K562 (cell line): ENCODE data around the gene GALNT5. TPM values are rescaled to one million over a fixed set of nuclear protein-coding genes. Genes with fewer than 3 reads are reported as not detected.
A peak's percentile ranks its signal among the peaks of the same experiment; 100 is the strongest.

Experiments used
- E2F3 ChIP-seq: fragments of 250-450 bp; sonication (Bioruptor Pico); IDR thresholded peaks from 2 replicates; pipeline ENCODE4 v1.4.0; 2020; ENCODE audit warnings: mild to moderate bottlenecking
- HNRNPLL ChIP-seq: fragments of 200-400 bp; formaldehyde crosslinking; IDR thresholded peaks from 2 replicates; pipeline ENCODE4 v1.6.1; 2017; ENCODE audit warnings: low read length, low read depth, mild to moderate bottlenecking; ENCODE audit not compliant: poor library complexity, severe bottlenecking
- JUN ChIP-seq, 2 experiments: sonication (generic) in 1 of 2; formaldehyde crosslinking in 1 of 2; IDR thresholded peaks; 2 replicates each; pipeline versions ENCODE4 v1.6.1 to v1.8.0; 2012 to 2022; ENCODE audit warnings: borderline replicate concordance in 2 of 2, mild to moderate bottlenecking in 2 of 2, improper control_type of control experiment in 1 of 2, low read depth in 1 of 2, low read length in 1 of 2, missing genetic modification reagents in 1 of 2
- MTA2 ChIP-seq: fragments of 450-650 bp; IDR thresholded peaks from 2 replicates; pipeline ENCODE4 v1.6.1; 2016; ENCODE audit warnings: low read depth
- MYBL2 ChIP-seq, 2 experiments: fragments of 450-650 bp in 1 of 2; sonication (generic) in 1 of 2; formaldehyde crosslinking in 1 of 2; IDR thresholded peaks; 2 replicates each; pipeline versions ENCODE4 v1.6.1 to v1.8.1; 2017 to 2022; ENCODE audit warnings: borderline replicate concordance in 1 of 2, inconsistent platforms in 1 of 2, low read depth in 1 of 2, mild to moderate bottlenecking in 1 of 2, missing genetic modification reagents in 1 of 2, moderate library complexity in 1 of 2
- PTRF ChIP-seq: fragments of 450-650 bp; IDR thresholded peaks from 2 replicates; pipeline ENCODE4 v1.6.1; 2016; ENCODE audit warnings: mild to moderate bottlenecking, missing genetic modification characterization, missing compliant biosample characterization
- STAT5A ChIP-seq: IDR thresholded peaks from 2 replicates; pipeline ENCODE4 v1.6.1; 2012; ENCODE audit warnings: low read length, inconsistent platforms, borderline replicate concordance
- ZFP30 ChIP-seq: fragments of 250-450 bp; sonication (Bioruptor Pico); IDR thresholded peaks from 2 replicates; pipeline ENCODE4 v1.8.0; 2022; ENCODE audit warnings: moderate library complexity, mild to moderate bottlenecking, inconsistent platforms, borderline replicate concordance
- ZNF133 ChIP-seq: fragments of 250-450 bp; sonication (Bioruptor Pico); IDR thresholded peaks from 2 replicates; pipeline ENCODE4 v1.4.0; 2020; ENCODE audit warnings: mild to moderate bottlenecking
- ZNF263 ChIP-seq: sonication (generic); formaldehyde crosslinking; IDR thresholded peaks from 2 replicates; pipeline ENCODE4 v1.8.0; 2022; ENCODE audit warnings: mild to moderate bottlenecking, missing genetic modification reagents, borderline replicate concordance
- polyA plus RNA-seq, 8 experiments: library from polyadenylated mRNA; depleted of rRNA in 4 of 8; stranded (reverse) in 5 of 8; unstranded in 3 of 8; fragments of >200 nt; fragmentation: Nextera tagmentation in 2 of 8; fragmentation: Illumina TruSeq in 1 of 8; extraction: Ambion mirVana in 2 of 8; extraction: Trizol in 1 of 8; gene quantifications; 2 replicates each; pipeline versions ENCODE4 v1.2.1 to v1.2.3, GENCODE V29; 2011 to 2014; ENCODE audit warnings: inconsistent platforms in 1 of 8, missing spikeins in 1 of 8
- total RNA-seq, 7 experiments: library from RNA; depleted of rRNA in 6 of 7; stranded (reverse); fragments of >200 nt in 6 of 7; fragmentation: Illumina TruSeq in 2 of 7; extraction: Trizol in 2 of 7; gene quantifications; 2 replicates each; pipeline versions ENCODE4 v1.2.1 to v1.2.3, GENCODE V29; 2011 to 2021; ENCODE audit warnings: low replicate concordance in 1 of 7
- TF ChIP-seq, protein P1 (sequence below): fragments of 250-450 bp; sonication (Bioruptor Pico); IDR thresholded peaks from 2 replicates; pipeline ENCODE4 v1.5.0; 2021; ENCODE audit warnings: mild to moderate bottlenecking, moderate library complexity
- TF ChIP-seq, protein P2 (sequence below): fragments of 450-650 bp; formaldehyde crosslinking; IDR thresholded peaks from 2 replicates; pipeline ENCODE4 v1.4.0; 2020; ENCODE audit warnings: mild to moderate bottlenecking, moderate library complexity
- TF ChIP-seq, protein P3 (sequence below): fragments of 450-650 bp; conservative IDR thresholded peaks from 2 replicates; pipeline ENCODE4 v1.6.1; 2016; ENCODE audit warnings: missing genetic modification characterization, low read depth, mild to moderate bottlenecking, control low read depth, missing compliant biosample characterization
- TF ChIP-seq, protein P4 (sequence below): sonication (generic); formaldehyde crosslinking; IDR thresholded peaks from 2 replicates; pipeline ENCODE4 v1.8.0; 2023; ENCODE audit warnings: missing genetic modification reagents, mild to moderate bottlenecking, borderline replicate concordance

Gene GALNT5
- total and polyA plus RNA-seq, 9 of the 15 experiments (the other 6 are each of a cell fraction or from before 2014, with no cell fraction given) = 21.6 to 73.0 (median 54.7) TPM

DNA sequence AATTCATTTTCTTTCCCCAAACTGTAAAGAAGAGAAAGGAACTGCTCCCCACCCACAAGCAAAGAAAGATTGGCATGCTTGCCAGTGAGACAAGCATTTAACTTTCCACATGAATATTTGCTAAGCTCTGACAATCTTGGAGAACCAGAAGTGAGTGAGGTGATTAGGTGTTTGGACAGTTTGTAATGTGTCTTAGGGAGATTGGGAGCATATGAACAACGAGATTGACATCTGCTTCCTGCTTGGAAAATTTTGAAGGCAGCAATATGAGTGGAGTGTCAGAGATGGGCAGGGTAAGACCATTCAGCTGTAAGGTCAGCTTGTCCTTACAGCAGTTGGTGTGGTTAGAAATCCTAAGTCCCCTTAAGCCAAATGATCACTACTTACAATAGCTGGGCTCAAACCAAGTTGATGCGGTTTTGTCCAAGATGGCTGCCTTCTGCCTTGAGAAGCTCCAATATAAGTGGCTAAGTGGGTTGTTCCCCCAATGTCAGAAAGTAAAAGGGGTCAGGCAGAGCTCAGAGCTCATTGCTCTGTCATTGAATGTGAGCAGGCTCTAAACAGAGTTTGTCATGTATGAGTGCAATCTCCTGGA, 36.0 kb upstream of the GALNT5 start (continued):
- TF ChIP-seq JUN (IDR thresholded peaks at IDR 0.05; ENCODE audit: borderline replicate concordance, low read depth, low read length) = no peak
- no peak for TF ChIP-seq JUN (CRISPR knock-in tag; IDR thresholded peaks at IDR 0.05; ENCODE audit: borderline replicate concordance)
- TF ChIP-seq, protein P1, sequence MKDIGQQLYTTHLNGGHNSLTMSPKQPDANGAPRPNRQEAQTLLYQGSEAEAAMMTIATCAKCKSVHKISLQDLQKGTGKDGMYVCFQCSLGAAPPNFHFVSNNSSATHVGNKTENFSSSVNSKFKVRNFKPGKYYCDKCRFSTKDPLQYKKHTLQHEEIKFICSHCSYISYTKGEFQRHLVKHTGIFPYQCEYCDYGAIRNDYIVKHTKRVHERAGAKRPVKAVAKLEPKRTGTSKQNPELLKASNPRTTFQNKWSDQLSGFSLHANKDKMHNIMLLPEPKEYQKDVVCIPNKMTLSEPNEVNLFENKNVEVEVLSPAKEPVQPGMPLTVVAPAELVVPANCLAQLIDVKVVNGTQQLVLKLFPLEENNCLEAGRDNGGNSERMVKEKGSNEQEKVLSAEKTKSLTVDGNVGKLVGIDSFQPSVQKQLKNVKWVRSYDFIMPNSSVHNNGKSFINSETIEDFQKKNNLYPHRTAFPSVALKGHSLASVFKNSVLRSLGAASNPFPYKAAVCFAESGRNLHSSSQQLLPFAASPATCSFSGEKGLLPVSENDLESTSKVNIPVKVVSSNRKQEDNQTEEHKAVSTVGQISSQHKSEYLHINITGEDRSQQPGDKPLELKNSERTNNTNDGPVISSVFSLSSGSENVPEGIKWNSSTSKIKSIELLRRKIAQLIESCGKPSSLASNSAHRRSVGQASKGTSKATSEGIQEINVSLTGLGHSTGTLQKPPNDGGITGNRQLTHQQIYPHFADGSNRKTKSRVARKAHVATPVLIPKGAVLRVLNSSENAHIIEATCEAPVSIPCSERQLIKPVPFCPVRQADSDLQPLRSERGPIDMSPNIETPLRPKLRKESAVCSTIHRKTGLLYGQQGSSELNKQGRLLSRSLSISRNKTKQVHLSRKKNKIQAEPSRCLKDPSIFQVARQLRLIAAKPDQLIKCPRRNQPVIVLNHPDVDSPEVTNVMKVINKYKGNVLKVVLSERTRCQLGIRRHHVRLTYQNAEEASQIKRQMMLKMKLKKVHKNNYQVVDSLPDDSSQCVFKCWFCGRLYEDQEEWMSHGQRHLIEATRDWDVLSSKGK (CRISPR knock-in tag) = no peak
- no peak for TF ChIP-seq ZNF133 (CRISPR knock-in tag)
- no peak for TF ChIP-seq E2F3 (CRISPR knock-in tag)
- TF ChIP-seq HNRNPLL = no peak
- TF ChIP-seq, protein P2, sequence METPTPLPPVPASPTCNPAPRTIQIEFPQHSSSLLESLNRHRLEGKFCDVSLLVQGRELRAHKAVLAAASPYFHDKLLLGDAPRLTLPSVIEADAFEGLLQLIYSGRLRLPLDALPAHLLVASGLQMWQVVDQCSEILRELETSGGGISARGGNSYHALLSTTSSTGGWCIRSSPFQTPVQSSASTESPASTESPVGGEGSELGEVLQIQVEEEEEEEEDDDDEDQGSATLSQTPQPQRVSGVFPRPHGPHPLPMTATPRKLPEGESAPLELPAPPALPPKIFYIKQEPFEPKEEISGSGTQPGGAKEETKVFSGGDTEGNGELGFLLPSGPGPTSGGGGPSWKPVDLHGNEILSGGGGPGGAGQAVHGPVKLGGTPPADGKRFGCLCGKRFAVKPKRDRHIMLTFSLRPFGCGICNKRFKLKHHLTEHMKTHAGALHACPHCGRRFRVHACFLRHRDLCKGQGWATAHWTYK (CRISPR knock-in tag) = peak; percentile 58; the same call in 1 of the 2 replicates
- TF ChIP-seq ZNF263 = no peak
- TF ChIP-seq, protein P3, sequence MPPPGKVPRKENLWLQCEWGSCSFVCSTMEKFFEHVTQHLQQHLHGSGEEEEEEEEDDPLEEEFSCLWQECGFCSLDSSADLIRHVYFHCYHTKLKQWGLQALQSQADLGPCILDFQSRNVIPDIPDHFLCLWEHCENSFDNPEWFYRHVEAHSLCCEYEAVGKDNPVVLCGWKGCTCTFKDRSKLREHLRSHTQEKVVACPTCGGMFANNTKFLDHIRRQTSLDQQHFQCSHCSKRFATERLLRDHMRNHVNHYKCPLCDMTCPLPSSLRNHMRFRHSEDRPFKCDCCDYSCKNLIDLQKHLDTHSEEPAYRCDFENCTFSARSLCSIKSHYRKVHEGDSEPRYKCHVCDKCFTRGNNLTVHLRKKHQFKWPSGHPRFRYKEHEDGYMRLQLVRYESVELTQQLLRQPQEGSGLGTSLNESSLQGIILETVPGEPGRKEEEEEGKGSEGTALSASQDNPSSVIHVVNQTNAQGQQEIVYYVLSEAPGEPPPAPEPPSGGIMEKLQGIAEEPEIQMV = no peak
- peak; percentile 97 for TF ChIP-seq MTA2
- TF ChIP-seq PTRF = peak; percentile 58; the same call in 1 of the 2 replicates
- no peak; the same call in 1 of the 2 replicates for TF ChIP-seq MYBL2 (IDR thresholded peaks at IDR 0.05; ENCODE audit: low read depth)
- TF ChIP-seq MYBL2 (CRISPR knock-in tag; IDR thresholded peaks at IDR 0.05; ENCODE audit: borderline replicate concordance) = no peak
- TF ChIP-seq ZFP30 (CRISPR knock-in tag) = no peak
- TF ChIP-seq, protein P4, sequence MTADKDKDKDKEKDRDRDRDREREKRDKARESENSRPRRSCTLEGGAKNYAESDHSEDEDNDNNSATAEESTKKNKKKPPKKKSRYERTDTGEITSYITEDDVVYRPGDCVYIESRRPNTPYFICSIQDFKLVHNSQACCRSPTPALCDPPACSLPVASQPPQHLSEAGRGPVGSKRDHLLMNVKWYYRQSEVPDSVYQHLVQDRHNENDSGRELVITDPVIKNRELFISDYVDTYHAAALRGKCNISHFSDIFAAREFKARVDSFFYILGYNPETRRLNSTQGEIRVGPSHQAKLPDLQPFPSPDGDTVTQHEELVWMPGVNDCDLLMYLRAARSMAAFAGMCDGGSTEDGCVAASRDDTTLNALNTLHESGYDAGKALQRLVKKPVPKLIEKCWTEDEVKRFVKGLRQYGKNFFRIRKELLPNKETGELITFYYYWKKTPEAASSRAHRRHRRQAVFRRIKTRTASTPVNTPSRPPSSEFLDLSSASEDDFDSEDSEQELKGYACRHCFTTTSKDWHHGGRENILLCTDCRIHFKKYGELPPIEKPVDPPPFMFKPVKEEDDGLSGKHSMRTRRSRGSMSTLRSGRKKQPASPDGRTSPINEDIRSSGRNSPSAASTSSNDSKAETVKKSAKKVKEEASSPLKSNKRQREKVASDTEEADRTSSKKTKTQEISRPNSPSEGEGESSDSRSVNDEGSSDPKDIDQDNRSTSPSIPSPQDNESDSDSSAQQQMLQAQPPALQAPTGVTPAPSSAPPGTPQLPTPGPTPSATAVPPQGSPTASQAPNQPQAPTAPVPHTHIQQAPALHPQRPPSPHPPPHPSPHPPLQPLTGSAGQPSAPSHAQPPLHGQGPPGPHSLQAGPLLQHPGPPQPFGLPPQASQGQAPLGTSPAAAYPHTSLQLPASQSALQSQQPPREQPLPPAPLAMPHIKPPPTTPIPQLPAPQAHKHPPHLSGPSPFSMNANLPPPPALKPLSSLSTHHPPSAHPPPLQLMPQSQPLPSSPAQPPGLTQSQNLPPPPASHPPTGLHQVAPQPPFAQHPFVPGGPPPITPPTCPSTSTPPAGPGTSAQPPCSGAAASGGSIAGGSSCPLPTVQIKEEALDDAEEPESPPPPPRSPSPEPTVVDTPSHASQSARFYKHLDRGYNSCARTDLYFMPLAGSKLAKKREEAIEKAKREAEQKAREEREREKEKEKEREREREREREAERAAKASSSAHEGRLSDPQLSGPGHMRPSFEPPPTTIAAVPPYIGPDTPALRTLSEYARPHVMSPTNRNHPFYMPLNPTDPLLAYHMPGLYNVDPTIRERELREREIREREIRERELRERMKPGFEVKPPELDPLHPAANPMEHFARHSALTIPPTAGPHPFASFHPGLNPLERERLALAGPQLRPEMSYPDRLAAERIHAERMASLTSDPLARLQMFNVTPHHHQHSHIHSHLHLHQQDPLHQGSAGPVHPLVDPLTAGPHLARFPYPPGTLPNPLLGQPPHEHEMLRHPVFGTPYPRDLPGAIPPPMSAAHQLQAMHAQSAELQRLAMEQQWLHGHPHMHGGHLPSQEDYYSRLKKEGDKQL = no peak
- peak; percentile 98 for TF ChIP-seq STAT5A
